Liver (tissue), 9 donors: Measurements from ENCODE around the gene AVEN. TPM values are rescaled to one million over a fixed set of nuclear protein-coding genes. Genes with fewer than 3 reads are reported as not detected.
"Not testable (repeated sequence)": the region's sequence is repeated elsewhere in the genome, so short reads cannot be mapped to it uniquely, and the experiment has no call there.

Source experiments
- DNase-seq: peaks from one replicate; pipeline ENCODE4 v3.0.0-alpha.2; 2017; ENCODE audit warnings: low spot score
- H3K27ac ChIP-seq, 2 donors: one replicate each; pipeline ENCODE4 v1.7.0; 2013; ENCODE audit warnings: inconsistent platforms in 2 of 2, low read length in 2 of 2, control low read depth in 1 of 2, low read depth in 1 of 2, mild to moderate bottlenecking in 1 of 2
- H3K27me3 ChIP-seq, 4 donors: one replicate each; pipeline versions ENCODE4 v1.6.1 to v1.7.0; 2013; ENCODE audit warnings: low read length in 3 of 4, inconsistent platforms in 1 of 4, mild to moderate bottlenecking in 1 of 4, moderate library complexity in 1 of 4; ENCODE audit not compliant: control insufficient read depth in 4 of 4, insufficient read depth in 4 of 4
- H3K36me3 ChIP-seq, 4 donors: one replicate each; pipeline versions ENCODE4 v1.6.1 to v1.7.0; 2013; ENCODE audit warnings: low read length in 3 of 4, mild to moderate bottlenecking in 3 of 4, low read depth in 1 of 4, moderate library complexity in 1 of 4; ENCODE audit not compliant: control insufficient read depth in 4 of 4, insufficient read depth in 3 of 4
- H3K4me1 ChIP-seq, 4 donors: one replicate each; pipeline versions ENCODE4 v1.6.1 to v1.7.0; 2013; ENCODE audit warnings: low read length in 3 of 4, mild to moderate bottlenecking in 3 of 4, moderate library complexity in 1 of 4; ENCODE audit not compliant: control insufficient read depth in 4 of 4, insufficient read depth in 4 of 4
- H3K4me3 ChIP-seq, 3 donors: one replicate each; pipeline versions ENCODE4 v1.6.1 to v1.7.0; 2013; ENCODE audit warnings: low read length in 3 of 3, control low read depth in 1 of 3, low read depth in 1 of 3, mild to moderate bottlenecking in 1 of 3
- H3K9ac ChIP-seq, 2 donors: one replicate each; pipeline ENCODE4 v1.7.0; 2013; ENCODE audit warnings: low read length in 2 of 2, mild to moderate bottlenecking in 2 of 2, moderate library complexity in 2 of 2, control low read depth in 1 of 2, low read depth in 1 of 2
- H3K9me3 ChIP-seq, 4 donors: one replicate each; pipeline versions ENCODE4 v1.6.1 to v1.7.0; 2013; ENCODE audit warnings: low read length in 3 of 4; ENCODE audit not compliant: control insufficient read depth in 4 of 4
- CTCF ChIP-seq: fragments of 150-350 bp; IDR thresholded peaks from 2 replicates; pipeline ENCODE4 v1.5.1; 2017; ENCODE audit warnings: improper control_type of control experiment, low read depth, low read length; ENCODE audit not compliant: missing input control
- EGR1 ChIP-seq, 2 donors: IDR thresholded peaks; 2 replicates each; pipeline ENCODE4 v1.6.1; 2016 to 2018; ENCODE audit warnings: antibody characterized with exemption in 2 of 2, low read depth in 2 of 2
- FOXA2 ChIP-seq: IDR thresholded peaks from 2 replicates; pipeline ENCODE4 v1.6.1; 2016; ENCODE audit warnings: antibody characterized with exemption
- GABPA ChIP-seq, 2 donors: IDR thresholded peaks in 1 of 2; conservative IDR thresholded peaks in 1 of 2; 2 replicates each; pipeline ENCODE4 v1.6.1; 2016; ENCODE audit warnings: antibody characterized with exemption in 2 of 2, mild to moderate bottlenecking in 1 of 2, moderate library complexity in 1 of 2
- HNF4A ChIP-seq, 2 donors: conservative IDR thresholded peaks; 2 replicates each; pipeline ENCODE4 v1.6.1; 2016; ENCODE audit warnings: antibody characterized with exemption in 2 of 2, mild to moderate bottlenecking in 2 of 2
- HNF4G ChIP-seq: IDR thresholded peaks from 2 replicates; pipeline ENCODE4 v1.6.1; 2016; ENCODE audit warnings: antibody characterized with exemption
- REST ChIP-seq: IDR thresholded peaks from 2 replicates; pipeline ENCODE4 v1.6.1; 2016; ENCODE audit warnings: antibody characterized with exemption, mild to moderate bottlenecking
- SP1 ChIP-seq: IDR thresholded peaks from 2 replicates; pipeline ENCODE4 v1.6.1; 2018; ENCODE audit warnings: antibody characterized with exemption, mild to moderate bottlenecking
- YY1 ChIP-seq: IDR thresholded peaks from 2 replicates; pipeline ENCODE4 v1.6.1; 2016; ENCODE audit warnings: antibody characterized with exemption, mild to moderate bottlenecking
- ZBTB33 ChIP-seq: IDR thresholded peaks from 2 replicates; pipeline ENCODE4 v1.6.1; 2016; ENCODE audit warnings: antibody characterized with exemption
- WGBS: extraction: QIAGEN DNeasy Blood & Tissue Kit; methylation state at CpG from one replicate; pipeline ENCODE4 v1.1.7; 2013; 5-methylcytosine and 5-hydroxymethylcytosine counted together
- polyA plus RNA-seq, 2 donors: library from polyadenylated mRNA; stranded (reverse) in 1 of 2; unstranded in 1 of 2; fragments of 200-250 nt in 1 of 2; fragments of >200 nt in 1 of 2; fragmentation: Nextera tagmentation in 1 of 2; extraction: Ambion mirVana in 1 of 2; gene quantifications; one replicate each; pipeline versions ENCODE4 v1.2.1 to v1.2.3, GENCODE V29; 2013 to 2015
- total RNA-seq, 2 donors: library from RNA; depleted of rRNA; stranded (reverse); fragments of >200 nt; gene quantifications; one replicate each; pipeline ENCODE4 v1.2.3, GENCODE V29; 2014
- donor health status: healthy.
- donor health status: healthy.
- donor health status: healthy.
- donor health status: healthy.
- donor health status: healthy.

Gene AVEN
- total and polyA plus RNA-seq, 4 donors: 5.3 to 12.4 (median 7.0) TPM

GRCh38 chr15:34023907-34024306 lies 15.1 kb downstream of the AVEN start:
- H3K9me3 ChIP-seq: no peaks in the 10 kb centered on the region
- no peak overlapping the region for H3K27ac ChIP-seq
- 97% methylated on average over 1 of the region's 1 CpG for WGBS
- no peak overlapping the region for H3K4me3 ChIP-seq
- TF ChIP-seq EGR1 (IDR thresholded peaks at IDR 0.05; ENCODE audit: low read depth in 2 of 2) (no peak), CTCF (no peak), YY1 (no peak), GABPA (IDR thresholded peaks at IDR 0.05 in 1 of 2, conservative IDR thresholded peaks at IDR 0.05 in 1 of 2) (no peak), FOXA2 (no peak), REST (no peak), HNF4A (conservative IDR thresholded peaks at IDR 0.05) (no peak), HNF4G (no peak)
- H3K9ac ChIP-seq: no peak overlapping the region
- no peaks in the 10 kb centered on the region for H3K36me3 ChIP-seq
- H3K27me3 ChIP-seq: no peaks in the 10 kb centered on the region
- no peak for DNase-seq
- H3K4me1 ChIP-seq: no peaks in the 10 kb centered on the region

GRCh38 chr15:34019369-34019990 lies 19.5 kb downstream of the AVEN start:
- 90% methylated on average over 3 of the region's 3 CpGs for WGBS
- no peaks in the 10 kb centered on the region for H3K27me3 ChIP-seq
- H3K9ac ChIP-seq: no peak overlapping the region

GRCh38 chr15:34018738-34019137 lies 20.3 kb downstream of the AVEN start:
- 98% methylated on average over 2 of the region's 2 CpGs for WGBS
- H3K27me3 ChIP-seq, H3K9ac ChIP-seq, H3K9me3 ChIP-seq, DNase-seq, H3K27ac ChIP-seq, H3K36me3 ChIP-seq, H3K4me3 ChIP-seq, H3K4me1 ChIP-seq: not testable (repeated sequence)

More at GRCh38 chr15:34019369-34019990, 19.5 kb downstream of the AVEN start:
- no peak for DNase-seq
- no peak overlapping the region for H3K27ac ChIP-seq
- no peak for TF ChIP-seq HNF4G
- no peak for TF ChIP-seq GABPA (IDR thresholded peaks at IDR 0.05 in 1 of 2, conservative IDR thresholded peaks at IDR 0.05 in 1 of 2)
- TF ChIP-seq ZBTB33: no peak
- TF ChIP-seq SP1: no peak
- TF ChIP-seq FOXA2: no peak
- H3K4me1 ChIP-seq: no peaks in the 10 kb centered on the region
- H3K9me3 ChIP-seq: no peaks in the 10 kb centered on the region
- no peaks in the 10 kb centered on the region for H3K36me3 ChIP-seq
- H3K4me3 ChIP-seq: no peak overlapping the region
